Measurements from ENCODE around the gene ABHD5. TPM values are rescaled to one million over a fixed set of nuclear protein-coding genes. Genes with fewer than 3 reads are reported as not detected.

The ABHD5 gene
- total and polyA plus RNA-seq, 2 of the 13 experiments (the other 11 are each of a cell fraction or from before 2014, with no cell fraction given) = 4.5 to 13.3 TPM

GRCh38 chr3:43691120-43691995 is 620 bp downstream of the ABHD5 start (continued):
- TF ChIP-seq PREB (CRISPR knock-in tag; IDR thresholded peaks at IDR 0.05) (no peak), TIGD3 (CRISPR knock-in tag; IDR thresholded peaks at IDR 0.05; ENCODE audit: borderline replicate concordance) (no peak), SRSF9 (IDR thresholded peaks at IDR 0.05; ENCODE audit: borderline replicate concordance, insufficient read depth, low read depth, low read length, poor library complexity, severe bottlenecking) (no peak), PAX8 (CRISPR knock-in tag; IDR thresholded peaks at IDR 0.05; ENCODE audit: borderline replicate concordance) (no peak), ARID5B (CRISPR knock-in tag; IDR thresholded peaks at IDR 0.05) (no peak), ASH2L (IDR thresholded peaks at IDR 0.05; ENCODE audit: insufficient read length, low read depth, low read length) (peak; percentile 52), HDAC1 (CRISPR knock-in tag; IDR thresholded peaks at IDR 0.05) (no peak), ZSCAN30 (CRISPR knock-in tag; IDR thresholded peaks at IDR 0.05) (no peak), ZNF414 (CRISPR knock-in tag; IDR thresholded peaks at IDR 0.05) (no peak), TEAD2 (CRISPR knock-in tag; IDR thresholded peaks at IDR 0.05) (no peak), ZNF446 (CRISPR knock-in tag; IDR thresholded peaks at IDR 0.05) (peak; percentile 49; the same call in 1 of the 2 replicates), ZNF614 (CRISPR knock-in tag; IDR thresholded peaks at IDR 0.05; ENCODE audit: borderline replicate concordance) (no peak), NFYB (CRISPR knock-in tag; IDR thresholded peaks at IDR 0.05) (peak; percentile 37; the same call in 1 of the 2 replicates), HNRNPUL1 (IDR thresholded peaks at IDR 0.05; ENCODE audit: low read depth, low read length) (no peak), ZNF263 (CRISPR knock-in tag; IDR thresholded peaks at IDR 0.05) (no peak), ETS1 (CRISPR knock-in tag; IDR thresholded peaks at IDR 0.05) (no peak), ZNF510 (CRISPR knock-in tag; IDR thresholded peaks at IDR 0.05; ENCODE audit: low read depth) (no peak), NCOA1 (CRISPR knock-in tag; IDR thresholded peaks at IDR 0.05) (no peak)

All from HepG2 (cell line).